Measurements from ENCODE around the gene R3HDM1. TPM values are rescaled to one million over a fixed set of nuclear protein-coding genes. Genes with fewer than 3 reads are reported as not detected.
A peak's percentile ranks its signal among the peaks of the same experiment; 100 is the strongest.
"Not testable (repeated sequence)": the region's sequence is repeated elsewhere in the genome, so short reads cannot be mapped to it uniquely, and the experiment has no call there.

R3HDM1 gene
- total RNA-seq, 1 experiment from 2014 or later, result 16.6 TPM

DNA sequence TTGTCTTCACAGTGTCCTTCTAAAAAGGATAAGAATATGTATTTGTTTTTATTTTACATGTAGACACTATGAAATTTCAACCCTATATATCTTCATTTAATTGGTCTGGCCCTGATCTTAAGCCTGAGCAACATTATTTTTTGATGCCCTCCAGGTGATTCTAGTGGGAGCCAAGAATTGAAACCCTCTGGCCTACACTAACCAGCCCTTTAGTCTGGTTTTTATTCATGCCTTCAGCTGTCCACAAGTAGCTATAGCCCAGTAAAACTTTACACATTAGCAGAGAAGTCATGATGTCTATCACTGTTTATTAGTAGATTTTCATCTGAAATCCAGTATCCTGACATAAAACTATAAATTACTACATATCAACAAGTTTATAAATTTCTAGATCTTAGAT, 157.7 kb downstream of the R3HDM1 start:
- in situ Hi-C loops (cut with HindIII; ENCODE audit: low sequenced_read_pairs), result no loop called here
- no peak for DNase-seq (ENCODE audit: low spot score)

DNA sequence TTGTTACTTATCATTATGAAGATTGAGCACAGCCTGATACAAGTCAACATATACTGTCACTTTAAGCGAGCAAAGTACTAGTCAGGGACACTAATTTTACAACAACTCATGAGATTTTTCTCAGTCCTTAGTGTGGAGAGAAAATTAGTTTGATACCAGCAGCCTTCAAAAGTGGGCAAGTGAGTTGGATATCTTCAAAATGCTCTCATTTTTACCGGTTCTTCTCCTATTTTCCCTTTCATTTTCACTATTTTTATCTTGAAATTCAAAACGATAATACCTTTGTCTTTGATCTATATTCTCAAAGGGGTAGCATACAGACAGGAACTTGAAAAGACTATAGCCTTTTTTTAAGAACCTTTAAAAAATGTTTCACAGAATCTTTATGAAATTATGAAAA, 158.4 kb downstream of the R3HDM1 start:
- in situ Hi-C loops (cut with HindIII; ENCODE audit: low sequenced_read_pairs), result no loop called here
- no peak for DNase-seq (ENCODE audit: low spot score)

DNA sequence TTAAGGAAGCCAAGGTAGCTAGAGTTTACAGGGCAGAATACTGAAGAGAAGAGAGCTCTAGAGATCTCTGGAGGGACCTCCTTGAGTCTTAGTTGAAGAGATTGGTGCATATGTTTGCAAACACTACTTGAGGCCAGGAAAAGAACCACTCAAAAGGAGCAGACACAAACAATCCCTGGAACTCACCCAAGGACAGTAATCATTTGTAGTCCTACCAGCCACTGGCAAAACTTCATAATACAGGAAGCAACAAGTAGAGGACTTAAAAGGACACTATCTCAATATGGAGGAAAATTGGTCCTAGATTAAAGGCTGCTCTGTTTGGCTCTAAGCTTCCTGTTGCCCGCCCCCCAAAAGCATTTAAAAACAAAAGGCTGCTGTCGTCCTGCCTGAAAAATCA, 163.4 kb downstream of the R3HDM1 start:
- in situ Hi-C loops (cut with HindIII; ENCODE audit: low sequenced_read_pairs), result no loop called here
- DNase-seq (ENCODE audit: low spot score), result no peak

DNA sequence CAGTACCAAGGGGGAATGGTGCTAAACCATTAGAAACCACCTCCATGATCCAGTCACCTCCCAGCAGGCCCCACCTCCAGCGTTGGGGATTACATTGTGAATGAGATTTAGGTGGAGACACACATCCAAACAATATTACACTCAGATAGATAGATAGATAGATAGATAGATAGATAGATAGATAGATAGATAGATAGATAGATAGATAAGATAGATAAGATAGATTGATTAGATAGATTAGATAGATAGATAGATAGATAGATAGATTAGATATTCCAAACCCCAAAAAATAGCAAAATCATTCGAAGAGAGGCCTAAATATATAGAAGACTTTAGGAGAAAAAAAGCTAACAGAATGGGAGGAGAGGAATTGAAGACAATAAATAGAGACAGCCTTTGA, 167.6 kb downstream of the R3HDM1 start:
- in situ Hi-C loops (cut with HindIII; ENCODE audit: low sequenced_read_pairs), result no loop called here
- no peak for DNase-seq (ENCODE audit: low spot score)

DNA sequence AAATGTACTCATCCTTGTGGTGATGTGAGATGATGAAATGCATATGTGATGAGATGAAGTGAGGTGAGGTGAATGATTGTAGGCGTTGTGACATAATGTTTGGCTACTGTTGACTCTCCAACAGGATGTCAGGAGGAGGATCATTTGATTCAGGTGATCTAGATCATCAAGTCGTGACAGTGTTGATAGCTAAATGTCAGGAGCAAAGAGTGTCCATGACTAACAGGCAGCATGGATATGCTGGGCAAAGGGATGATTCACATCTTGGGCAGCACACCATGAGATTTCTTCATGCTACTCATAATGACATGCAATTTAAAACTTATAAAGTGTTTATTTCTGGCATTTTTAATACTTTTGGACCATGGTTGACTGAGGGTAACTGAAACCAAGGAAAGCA, 170.2 kb downstream of the R3HDM1 start:
- in situ Hi-C loops (cut with HindIII; ENCODE audit: low sequenced_read_pairs), result no loop called here
- DNase-seq (ENCODE audit: low spot score), result no peak

DNA sequence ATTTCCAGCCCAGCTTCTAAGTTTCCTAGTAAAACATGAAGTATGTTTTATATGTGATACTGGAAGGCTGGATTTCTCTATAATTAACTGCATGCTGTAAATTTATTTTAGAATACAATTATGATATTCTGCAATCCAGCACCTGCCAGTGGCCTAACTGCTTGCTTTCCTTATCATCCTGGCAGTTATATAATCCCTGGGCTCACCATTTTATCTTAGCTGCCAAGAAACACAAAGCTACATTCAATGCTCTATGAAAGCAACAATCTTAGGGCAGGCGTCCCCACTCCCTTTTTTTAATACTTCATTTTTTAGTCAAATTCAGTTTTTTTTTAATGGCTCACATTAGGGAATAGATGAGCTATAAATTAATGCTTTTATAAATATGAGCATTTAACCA, 172.0 kb downstream of the R3HDM1 start:
- peak; percentile 83 for DNase-seq (ENCODE audit: low spot score)
- in situ Hi-C loops (cut with HindIII; ENCODE audit: low sequenced_read_pairs), result no loop called here

DNA sequence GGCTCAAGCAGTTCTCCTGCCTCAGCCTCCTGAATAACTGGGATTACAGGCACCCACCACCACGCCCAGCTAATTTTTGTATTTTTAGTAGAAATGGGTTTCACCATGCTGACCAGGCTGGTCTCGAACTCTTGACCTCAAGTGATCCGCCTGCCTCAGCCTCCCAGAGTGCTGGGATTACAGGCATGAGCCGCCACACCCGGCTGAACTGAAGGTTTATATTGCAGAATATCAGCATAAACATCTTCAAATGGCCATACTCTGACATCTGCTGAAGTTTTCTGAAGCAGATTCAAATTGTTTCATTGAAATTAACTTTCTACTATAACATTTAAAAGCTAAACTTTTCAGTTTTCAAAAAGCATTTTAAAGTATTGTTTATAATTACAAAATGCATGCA, 172.8 kb downstream of the R3HDM1 start:
- in situ Hi-C loops (cut with HindIII; ENCODE audit: low sequenced_read_pairs); DNase-seq (ENCODE audit: low spot score): not testable (repeated sequence)

DNA sequence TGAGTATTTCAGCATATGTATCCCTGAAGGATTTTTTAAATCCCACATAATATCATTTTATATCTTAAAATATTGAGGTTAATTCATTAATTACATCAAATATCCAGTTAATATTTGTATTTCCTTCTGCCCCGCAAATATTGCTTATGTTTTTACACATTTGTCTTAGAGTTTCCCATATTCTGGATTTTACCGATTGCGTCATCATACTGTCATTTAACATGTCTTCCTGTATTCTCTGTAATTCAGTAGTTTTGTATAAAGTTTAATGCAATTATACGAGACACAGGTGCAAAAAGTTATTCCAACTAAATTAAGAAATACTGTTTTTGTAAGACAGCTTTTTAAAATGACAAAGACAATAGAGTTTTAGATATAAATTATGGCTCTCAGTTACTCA, 176.9 kb downstream of the R3HDM1 start:
- DNase-seq (ENCODE audit: low spot score), result no peak
- in situ Hi-C loops (cut with HindIII; ENCODE audit: low sequenced_read_pairs), result no loop called here

DNA sequence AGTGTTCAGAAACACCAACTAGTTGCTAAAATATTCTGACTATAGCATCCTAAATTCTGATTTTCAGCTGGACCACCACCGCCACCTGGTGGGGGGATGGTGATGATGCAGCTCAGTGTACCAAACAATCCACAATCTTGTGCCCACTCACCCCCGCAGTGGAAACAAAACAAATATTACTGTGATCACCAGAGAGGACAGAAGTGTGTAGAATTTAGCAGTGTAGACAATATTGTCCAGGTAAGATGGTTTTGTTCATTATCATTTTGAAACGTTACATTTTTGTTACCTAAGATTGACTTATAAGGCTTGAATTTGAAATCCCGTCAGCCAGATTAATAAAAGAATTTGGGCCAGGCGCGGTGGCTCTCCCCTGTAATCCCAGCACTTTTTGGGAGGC, 178.7 kb downstream of the R3HDM1 start:
- DNase-seq (ENCODE audit: low spot score), result peak; percentile 61
- in situ Hi-C loops (cut with HindIII; ENCODE audit: low sequenced_read_pairs), result no loop called here

DNA sequence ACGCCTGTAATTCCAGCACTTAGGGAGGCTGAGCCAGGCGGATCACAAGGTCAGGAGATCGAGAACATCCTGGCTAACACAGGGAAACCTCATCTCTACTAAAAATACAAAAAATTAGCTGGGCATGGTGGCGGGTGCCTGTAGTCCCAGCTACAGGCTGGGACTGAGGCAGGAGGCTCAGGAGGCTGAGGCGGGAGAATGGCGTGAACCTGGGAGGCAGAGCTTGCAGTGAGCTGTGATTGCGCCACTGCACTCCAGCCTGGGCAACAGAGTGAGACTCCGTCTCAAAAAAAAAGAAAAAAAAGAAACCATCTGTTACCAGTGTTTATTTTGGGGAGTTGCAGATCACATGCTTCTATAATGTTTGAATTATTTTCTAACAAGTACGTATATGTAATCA, 183.8 kb downstream of the R3HDM1 start:
- DNase-seq (ENCODE audit: low spot score); in situ Hi-C loops (cut with HindIII; ENCODE audit: low sequenced_read_pairs): not testable (repeated sequence)

DNA sequence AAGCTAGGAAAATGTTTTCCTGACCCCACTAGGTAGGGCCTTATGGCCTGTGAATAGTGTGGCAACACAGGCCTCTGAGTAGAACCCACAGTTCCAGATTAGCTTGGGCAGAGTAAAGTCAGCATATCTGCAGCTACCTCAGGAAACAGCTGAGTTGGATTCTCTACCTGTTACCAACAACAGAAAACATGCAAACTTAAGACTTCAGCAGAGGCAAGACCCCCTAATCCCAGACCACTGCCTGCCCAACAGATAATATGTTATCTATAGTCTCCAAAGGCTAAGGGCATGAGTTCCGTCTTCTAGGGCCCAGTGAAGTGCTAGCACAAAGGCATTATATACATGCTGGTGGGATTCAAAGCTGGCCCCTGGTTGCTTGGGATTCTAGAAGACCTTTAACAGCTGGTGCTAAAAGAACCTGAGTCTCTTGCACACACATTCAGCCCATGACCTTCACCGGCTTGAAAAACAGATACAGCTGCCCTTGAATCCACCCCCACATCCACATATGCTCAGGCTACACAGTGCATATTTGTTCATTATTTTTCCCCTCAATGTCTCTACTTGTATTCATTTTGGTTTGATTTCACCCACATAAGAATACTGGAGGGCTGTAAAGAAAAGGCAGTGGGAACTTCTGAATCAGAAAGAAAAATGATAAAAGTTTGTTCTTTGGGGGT, 196.9 kb downstream of the R3HDM1 start:
- no peak for DNase-seq (ENCODE audit: low spot score)
- in situ Hi-C loops (cut with HindIII; ENCODE audit: low sequenced_read_pairs), result no loop called here

DNA sequence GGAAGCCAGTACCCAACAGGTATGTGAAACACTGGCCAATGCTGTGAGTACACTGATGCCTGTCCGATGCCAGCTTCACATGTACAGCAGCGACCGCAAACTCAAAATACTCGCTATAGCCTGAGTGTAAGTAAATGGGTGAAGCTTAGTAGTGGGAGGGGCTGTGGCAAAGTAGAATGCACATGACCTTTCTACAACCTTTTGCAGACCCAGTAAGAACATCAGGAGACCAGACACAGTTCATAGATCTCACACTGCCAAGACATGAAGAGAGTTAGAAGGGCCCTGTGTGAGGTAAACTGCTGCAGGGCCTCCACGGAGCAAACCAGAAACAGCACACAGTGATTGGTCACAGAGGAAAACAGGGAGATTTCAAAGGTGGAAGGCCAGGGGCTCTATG, 201.3 kb downstream of the R3HDM1 start:
- DNase-seq (ENCODE audit: low spot score), result no peak

DNA sequence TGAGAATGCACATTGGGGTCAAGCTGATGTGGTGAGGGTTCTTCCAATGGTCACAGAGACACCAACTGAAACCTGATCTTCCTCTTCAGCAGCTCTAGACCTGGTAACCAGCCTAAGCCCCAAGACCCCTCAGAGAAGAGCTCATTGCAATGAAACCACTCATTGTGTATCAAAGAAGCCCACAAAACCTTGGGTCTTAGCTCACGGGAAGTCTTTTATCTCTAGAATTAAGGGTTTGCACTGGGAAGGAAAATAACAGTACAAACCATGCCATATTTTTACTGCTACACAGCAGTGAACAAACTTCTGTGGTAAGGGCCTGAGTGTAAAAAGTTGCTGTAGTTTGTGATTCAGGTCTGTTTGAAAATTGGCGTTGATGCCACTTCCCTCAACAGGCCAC, 201.8 kb downstream of the R3HDM1 start:
- no peak for DNase-seq (ENCODE audit: low spot score)
- in situ Hi-C loops (cut with HindIII; ENCODE audit: low sequenced_read_pairs), result no loop called here

More for the DNA sequence above, 201.3 kb downstream of the R3HDM1 start:
- in situ Hi-C loops (cut with HindIII; ENCODE audit: low sequenced_read_pairs), result no loop called here

DNA sequence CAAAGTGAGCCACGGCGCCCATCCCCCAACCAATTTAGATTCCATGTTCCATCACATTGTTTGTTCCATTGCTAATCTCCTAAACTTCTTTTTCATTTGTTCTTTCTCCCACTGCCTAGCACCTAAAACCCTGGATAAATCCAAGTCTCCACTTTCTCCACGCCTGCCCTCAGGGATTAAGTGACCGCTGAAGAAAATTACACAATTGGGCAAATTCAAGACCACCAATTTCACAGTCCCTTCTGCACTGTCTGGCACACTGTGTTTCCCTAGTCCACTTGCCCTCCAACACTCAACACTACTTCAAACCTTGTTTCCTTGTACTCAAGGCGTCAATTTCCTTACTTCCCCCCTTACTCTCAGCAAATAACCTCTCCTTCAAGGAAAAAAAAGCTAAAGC, 205.3 kb downstream of the R3HDM1 start:
- DNase-seq (ENCODE audit: low spot score), result no peak
- in situ Hi-C loops (cut with HindIII; ENCODE audit: low sequenced_read_pairs), result no loop called here

DNA sequence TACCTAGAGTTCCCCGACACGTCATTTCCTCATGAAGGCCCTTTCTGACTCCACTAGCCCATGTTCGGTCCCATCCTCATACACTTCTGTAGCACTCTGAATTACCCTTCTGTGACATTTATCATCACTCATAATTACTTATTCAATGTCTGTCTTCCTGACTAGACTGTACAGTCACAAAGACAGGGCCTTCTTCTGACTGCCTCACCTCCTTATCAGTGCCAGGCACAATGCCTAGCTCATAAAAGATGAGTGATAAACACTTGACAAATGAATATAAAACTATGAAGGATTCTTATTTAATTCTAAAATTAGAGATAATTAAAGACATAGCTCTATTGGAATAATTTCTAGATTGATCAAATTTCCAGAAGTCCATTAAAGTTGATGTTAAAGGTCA, 208.9 kb downstream of the R3HDM1 start:
- in situ Hi-C loops (cut with HindIII; ENCODE audit: low sequenced_read_pairs), result no loop called here
- DNase-seq (ENCODE audit: low spot score), result no peak

DNA sequence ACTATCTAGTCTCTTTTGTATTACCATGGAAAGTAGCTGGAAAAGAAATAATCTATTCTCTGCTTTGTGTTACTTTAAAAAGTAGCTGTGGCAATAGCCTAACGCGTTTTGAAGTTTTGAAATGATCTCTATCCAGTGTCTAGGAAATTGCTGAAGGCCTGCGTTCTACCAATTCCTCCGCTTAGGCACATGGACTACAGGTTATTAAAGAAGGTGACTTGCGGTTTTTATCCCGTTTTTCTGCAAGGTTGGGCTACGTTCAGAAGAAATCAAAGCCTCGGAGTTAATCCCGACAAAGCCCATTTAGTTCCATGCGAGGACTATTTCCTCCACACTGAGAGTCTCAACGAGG, 209.7 kb downstream of the R3HDM1 start:
- in situ Hi-C loops (cut with HindIII; ENCODE audit: low sequenced_read_pairs), result no loop called here
- DNase-seq (ENCODE audit: low spot score), result no peak

DNA sequence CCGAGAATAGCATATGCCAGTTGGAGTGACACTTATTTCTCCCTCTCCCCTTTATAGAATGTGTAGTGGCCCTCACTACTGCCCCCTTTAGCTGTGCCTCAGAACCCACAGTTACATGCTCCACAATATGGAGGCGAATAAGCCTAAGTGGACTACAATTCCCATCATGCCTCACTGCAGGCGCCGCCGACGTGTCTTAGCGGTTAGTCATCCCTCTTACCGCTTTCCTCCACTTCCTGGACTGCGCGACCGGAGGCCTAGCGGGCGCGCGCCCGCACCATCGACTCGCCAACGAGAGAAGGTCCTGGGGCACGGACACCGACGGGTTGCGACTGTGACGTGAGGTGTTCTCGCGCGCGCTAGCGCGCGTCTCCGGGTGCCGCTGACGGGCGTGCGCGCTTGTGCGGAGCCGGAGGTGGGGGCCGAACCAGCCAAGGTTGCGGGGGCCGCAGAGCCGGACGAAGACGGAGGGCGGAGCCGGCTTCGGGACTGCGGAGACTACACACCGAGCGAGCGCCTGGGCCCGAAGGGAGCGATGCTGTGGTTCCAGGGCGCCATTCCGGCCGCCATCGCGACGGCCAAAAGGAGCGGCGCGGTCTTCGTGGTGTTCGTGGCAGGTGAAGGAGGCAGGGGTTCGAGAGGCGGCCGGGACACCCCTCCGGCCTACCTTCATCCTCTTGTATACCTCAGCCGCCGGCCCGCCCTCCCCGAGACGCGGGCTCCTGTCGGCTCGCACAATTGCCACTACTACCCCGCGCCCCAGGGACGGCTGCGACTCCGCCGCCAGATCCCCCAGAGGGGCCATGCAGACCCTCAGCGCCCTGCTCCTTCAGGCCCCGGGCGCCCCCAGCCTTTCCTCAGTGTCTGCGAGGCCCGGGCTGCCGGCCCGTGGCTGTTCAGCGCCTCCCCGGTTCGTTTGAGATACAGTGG, 210.4 kb downstream of the R3HDM1 start, which contains the start of gene UBXN4:
Gene UBXN4, plus strand, starts transcription at position 461 of the 930 bp plus-strand sequence. Its CDS starts 75 bp downstream, at position 536.
- DNase-seq (ENCODE audit: low spot score), result peak; percentile 99
- in situ Hi-C loops (cut with HindIII; ENCODE audit: low sequenced_read_pairs), result no loop called here

DNA sequence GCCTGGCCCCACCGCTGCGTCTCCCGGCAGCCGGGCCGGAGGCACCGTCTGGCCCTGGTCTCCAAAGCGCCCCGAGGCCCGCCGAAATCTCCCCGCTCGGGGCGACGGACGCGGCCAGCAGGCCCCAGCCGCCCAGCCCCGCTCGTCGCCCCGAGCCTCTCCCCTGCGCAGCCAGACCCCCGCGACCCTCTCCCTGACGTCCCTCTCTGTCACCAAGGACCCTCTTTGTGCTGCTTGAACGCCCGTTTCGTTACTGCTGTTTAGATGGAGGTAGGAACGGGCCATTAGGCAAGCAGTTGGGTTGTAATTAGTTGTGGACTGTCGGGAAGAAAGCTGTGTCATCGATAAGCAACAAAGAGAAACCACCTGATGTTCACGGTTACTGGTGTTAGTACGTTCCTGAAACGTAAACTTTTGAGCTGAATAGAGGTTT, 211.1 kb downstream of the R3HDM1 start:
- DNase-seq (ENCODE audit: low spot score), result peak; percentile 47
- in situ Hi-C loops (cut with HindIII; ENCODE audit: low sequenced_read_pairs), result no loop called here

DNA sequence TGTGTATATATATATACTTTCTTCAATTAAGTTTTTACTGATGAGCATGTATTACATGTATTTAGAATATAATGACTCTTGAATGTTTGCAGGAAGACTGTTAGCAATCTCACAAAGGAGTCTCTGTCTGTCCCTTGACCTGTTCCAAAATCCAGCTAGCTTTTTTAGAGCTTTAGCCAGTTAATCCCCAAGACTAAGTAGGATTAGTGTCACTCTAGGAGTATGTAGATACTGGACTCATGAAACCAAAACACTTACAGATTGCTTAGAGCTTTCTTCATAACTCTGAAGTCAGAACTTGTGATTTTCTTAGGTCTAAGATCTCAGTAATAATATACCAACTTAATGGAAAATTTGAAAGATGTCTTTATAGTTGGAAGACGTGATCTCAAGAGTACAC, 212.6 kb downstream of the R3HDM1 start:
- DNase-seq (ENCODE audit: low spot score), result no peak
- in situ Hi-C loops (cut with HindIII; ENCODE audit: low sequenced_read_pairs), result no loop called here

DNA sequence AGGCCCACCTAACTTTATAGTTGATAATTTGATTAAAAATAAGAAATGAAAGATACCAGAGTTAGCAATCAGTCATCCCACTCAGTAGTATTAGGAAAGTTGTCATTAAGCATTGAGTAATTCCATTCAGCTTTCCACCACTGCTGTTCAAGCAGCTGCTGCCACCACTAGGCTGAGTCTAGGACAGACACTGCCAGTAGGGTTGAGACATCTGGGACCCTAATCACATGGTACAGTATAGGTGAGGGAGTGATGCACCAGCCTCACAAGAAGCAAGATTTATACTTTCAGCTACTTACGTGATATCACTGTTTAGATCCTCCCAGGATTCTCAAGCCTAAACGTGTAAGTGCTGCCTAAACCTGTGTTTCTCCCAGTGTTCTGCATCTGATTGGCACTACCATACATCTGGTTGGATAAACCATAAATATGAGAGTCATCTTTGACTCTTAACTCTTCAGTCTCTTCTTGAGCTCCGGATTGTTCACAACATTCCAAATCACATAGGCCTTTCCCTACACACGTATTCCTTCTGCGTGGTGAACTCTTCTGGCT, 213.6 kb downstream of the R3HDM1 start:
- peak; percentile 8 for DNase-seq (ENCODE audit: low spot score)
- in situ Hi-C loops (cut with HindIII; ENCODE audit: low sequenced_read_pairs), result no loop called here

Data from G401 (cell line).